ENCODE measurements around the gene PON3. TPM values are rescaled to one million over a fixed set of nuclear protein-coding genes. Genes with fewer than 3 reads are reported as not detected.

Gene PON3
- total RNA-seq, 1 donor from 2014 or later, result not detected

GRCh38 chr7:95330204-95330960, 65.8 kb downstream of the PON3 start:
- no peaks in the 10 kb centered on the region for H3F3A ChIP-seq (ENCODE audit: low read depth)
- no peak overlapping the region for H3K27ac Mint-ChIP-seq
- no peak overlapping the region for H3K27ac ChIP-seq
- no peaks in the 10 kb centered on the region for H3K9me3 Mint-ChIP-seq
- H3K4me3 Mint-ChIP-seq, result no peak overlapping the region
- TF ChIP-seq CTCF (IDR thresholded peaks at IDR 0.05) (no peak), EZH2 (IDR thresholded peaks at IDR 0.05) (no peak), EZH2phosphoT487 (IDR thresholded peaks at IDR 0.05) (no peak)
- no peaks in the 10 kb centered on the region for H3K4me1 ChIP-seq
- H3K9me3 ChIP-seq (ENCODE audit: low read depth), result no peaks in the 10 kb centered on the region
- no peaks in the 10 kb centered on the region for H4K20me1 ChIP-seq (ENCODE audit: low read depth)
- no peak overlapping the region for H2AFZ ChIP-seq (replicated peaks)
- H3K4me1 Mint-ChIP-seq, result peaks cover 6% of the 10 kb centered on the region
- no peaks in the 10 kb centered on the region for H3K36me3 Mint-ChIP-seq
- no peak overlapping the region for H3K9ac ChIP-seq
- DNase-seq (ENCODE audit: low spot score), result no peak
- H3K4me3 ChIP-seq, result no peak overlapping the region
- H3K27me3 Mint-ChIP-seq (ENCODE audit: insufficient read depth, low read depth), result peaks cover 2% of the 10 kb centered on the region
- peaks cover 6% of the 10 kb centered on the region for H3K27me3 ChIP-seq
- H3K79me2 ChIP-seq (ENCODE audit: low read depth), result no peaks in the 10 kb centered on the region
- H3K4me2 ChIP-seq, result no peak overlapping the region
- H3K36me3 ChIP-seq, result no peaks in the 10 kb centered on the region

GRCh38 chr7:95327356-95327755, 68.8 kb downstream of the PON3 start:
- H3K4me1 ChIP-seq, result peaks cover 4% of the 10 kb centered on the region
- no peak overlapping the region for H3K27ac Mint-ChIP-seq
- DNase-seq (ENCODE audit: low spot score), result no peak
- H3F3A ChIP-seq (ENCODE audit: low read depth), result no peaks in the 10 kb centered on the region
- H3K36me3 ChIP-seq, result no peaks in the 10 kb centered on the region
- H3K9ac ChIP-seq, result no peak overlapping the region
- H3K4me3 Mint-ChIP-seq, result no peak overlapping the region
- no peak overlapping the region for H3K27ac ChIP-seq
- H3K9me3 Mint-ChIP-seq, result no peaks in the 10 kb centered on the region
- H3K4me2 ChIP-seq, result no peak overlapping the region
- H3K4me1 Mint-ChIP-seq, result peaks cover 6% of the 10 kb centered on the region
- no peak overlapping the region for H2AFZ ChIP-seq (replicated peaks)
- peaks cover 24% of the 10 kb centered on the region for H3K27me3 ChIP-seq
- H3K27me3 Mint-ChIP-seq (ENCODE audit: insufficient read depth, low read depth), result peaks cover 2% of the 10 kb centered on the region
- H4K20me1 ChIP-seq (ENCODE audit: low read depth), result no peaks in the 10 kb centered on the region
- H3K36me3 Mint-ChIP-seq, result no peaks in the 10 kb centered on the region
- TF ChIP-seq EZH2 (IDR thresholded peaks at IDR 0.05), result no peak
- TF ChIP-seq EZH2phosphoT487 (IDR thresholded peaks at IDR 0.05), result no peak
- TF ChIP-seq CTCF (IDR thresholded peaks at IDR 0.05), result no peak
- H3K9me3 ChIP-seq (ENCODE audit: low read depth), result no peaks in the 10 kb centered on the region
- no peak overlapping the region for H3K4me3 ChIP-seq
- H3K79me2 ChIP-seq (ENCODE audit: low read depth), result no peaks in the 10 kb centered on the region

GRCh38 chr7:95324431-95324830, 71.7 kb downstream of the PON3 start, which contains the start of gene PON1:
TSS of gene PON1 (minus strand) at chr7:95324532. CDS start at chr7:95324475, 57 bp downstream.
- Histone ChIP-seq H3K79me2 (ENCODE audit: low read depth) (no peaks in the 10 kb centered on the region), H3K4me2 (peak within 1 kb of the TSS; percentile 71), H3K4me1 (peaks cover 4% of the 10 kb centered on the region), H2AFZ (replicated peaks) (peak within 1 kb of the TSS; percentile 83), H3K36me3 (no peaks in the 10 kb centered on the region), H3K9ac (no peak within 1 kb of the TSS), H3K27me3 (peaks cover 24% of the 10 kb centered on the region), H4K20me1 (ENCODE audit: low read depth) (no peaks in the 10 kb centered on the region), H3K9me3 (ENCODE audit: low read depth) (no peaks in the 10 kb centered on the region), H3K4me3 (peak within 1 kb of the TSS; percentile 35), H3F3A (ENCODE audit: low read depth) (no peaks in the 10 kb centered on the region), H3K27ac (no peak within 1 kb of the TSS)
- no peaks in the 10 kb centered on the region for H3K36me3 Mint-ChIP-seq
- H3K4me3 Mint-ChIP-seq, result no peak within 1 kb of the TSS
- TF ChIP-seq EZH2phosphoT487 (IDR thresholded peaks at IDR 0.05) (no peak), EZH2 (IDR thresholded peaks at IDR 0.05) (no peak), CTCF (IDR thresholded peaks at IDR 0.05) (no peak)
- H3K4me1 Mint-ChIP-seq, result peaks cover 2% of the 10 kb centered on the region
- DNase-seq (ENCODE audit: low spot score), result peak; percentile 70
- H3K27ac Mint-ChIP-seq, result no peak within 1 kb of the TSS
- H3K9me3 Mint-ChIP-seq, result no peaks in the 10 kb centered on the region
- H3K27me3 Mint-ChIP-seq (ENCODE audit: insufficient read depth, low read depth), result peaks cover 6% of the 10 kb centered on the region

All from neural progenitor cell (in vitro differentiated cells).